Neural cell (in vitro differentiated cells): Measurements from ENCODE around the gene HDGFL3.

Experiments
- CTCF ChIP-seq: fragments of 450-650 bp; IDR thresholded peaks from 2 replicates; pipeline ENCODE4 v1.5.1; 2014; ENCODE audit warnings: antibody characterized with exemption, mild to moderate bottlenecking, moderate library complexity; ENCODE audit not compliant: poor library complexity, severe bottlenecking
- EP300 ChIP-seq: fragments of 450-650 bp; conservative IDR thresholded peaks from 2 replicates; pipeline ENCODE4 v1.6.1; 2014; ENCODE audit warnings: antibody characterized with exemption, mild to moderate bottlenecking, moderate library complexity; ENCODE audit not compliant: poor library complexity, severe bottlenecking
- EZH2 ChIP-seq: fragments of 200-600, 300-800 bp; shearing (Covaris generic), sonication (generic); IDR thresholded peaks from 2 replicates; pipeline ENCODE4 v1.6.1; 2014; ENCODE audit warnings: antibody characterized with exemption, low read length, borderline replicate concordance, mild to moderate bottlenecking; ENCODE audit not compliant: insufficient read depth, poor library complexity, severe bottlenecking
- MXI1 ChIP-seq: fragments of 450-650 bp; conservative IDR thresholded peaks from 2 replicates; pipeline ENCODE4 v1.6.1; 2014; ENCODE audit warnings: antibody characterized with exemption, mild to moderate bottlenecking; ENCODE audit not compliant: poor library complexity, severe bottlenecking
- POLR2AphosphoS5 ChIP-seq: IDR thresholded peaks from 2 replicates; pipeline ENCODE4 v1.6.1; 2012
- RAD21 ChIP-seq: fragments of 450-650 bp; conservative IDR thresholded peaks from 2 replicates; pipeline ENCODE4 v1.6.1; 2014; ENCODE audit warnings: antibody characterized with exemption, mild to moderate bottlenecking, moderate library complexity
- SMC3 ChIP-seq: fragments of 450-650 bp; conservative IDR thresholded peaks from 2 replicates; pipeline ENCODE4 v1.6.1; 2014; ENCODE audit warnings: antibody characterized with exemption, mild to moderate bottlenecking, moderate library complexity; ENCODE audit not compliant: poor library complexity
- TAF1 ChIP-seq: IDR thresholded peaks from 2 replicates; pipeline ENCODE4 v1.6.1; 2012; ENCODE audit warnings: low read depth
- TF ChIP-seq, protein P1 (sequence below): IDR thresholded peaks from 2 replicates; pipeline ENCODE4 v1.6.1; 2012; ENCODE audit warnings: borderline replicate concordance

DNA sequence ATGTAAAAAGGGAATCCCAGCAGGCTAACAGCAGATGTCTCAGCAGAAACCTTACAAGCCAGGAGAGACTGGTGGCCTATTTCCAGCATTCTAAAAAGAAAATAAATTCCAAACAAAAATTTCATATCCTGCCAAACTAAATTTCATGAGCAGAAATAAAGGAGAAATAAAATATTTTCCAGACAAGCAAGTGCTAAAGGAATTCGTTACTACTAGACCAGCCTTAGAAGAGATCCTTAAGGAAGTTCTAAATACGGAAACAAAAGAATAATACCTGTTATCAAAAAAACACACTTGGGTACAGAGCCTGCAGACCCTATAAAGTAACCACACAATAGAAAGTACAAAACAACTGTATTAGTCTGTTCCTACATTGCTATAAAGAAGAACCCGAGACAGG is 41.4 kb downstream of the HDGFL3 start:
- TF ChIP-seq CTCF: no peak
- TF ChIP-seq POLR2AphosphoS5: no peak
- TF ChIP-seq RAD21: no peak
- no peak for TF ChIP-seq SMC3
- TF ChIP-seq EZH2: no peak
- no peak for TF ChIP-seq EP300
- TF ChIP-seq MXI1: no peak
- TF ChIP-seq TAF1: no peak
- TF ChIP-seq, protein P1, sequence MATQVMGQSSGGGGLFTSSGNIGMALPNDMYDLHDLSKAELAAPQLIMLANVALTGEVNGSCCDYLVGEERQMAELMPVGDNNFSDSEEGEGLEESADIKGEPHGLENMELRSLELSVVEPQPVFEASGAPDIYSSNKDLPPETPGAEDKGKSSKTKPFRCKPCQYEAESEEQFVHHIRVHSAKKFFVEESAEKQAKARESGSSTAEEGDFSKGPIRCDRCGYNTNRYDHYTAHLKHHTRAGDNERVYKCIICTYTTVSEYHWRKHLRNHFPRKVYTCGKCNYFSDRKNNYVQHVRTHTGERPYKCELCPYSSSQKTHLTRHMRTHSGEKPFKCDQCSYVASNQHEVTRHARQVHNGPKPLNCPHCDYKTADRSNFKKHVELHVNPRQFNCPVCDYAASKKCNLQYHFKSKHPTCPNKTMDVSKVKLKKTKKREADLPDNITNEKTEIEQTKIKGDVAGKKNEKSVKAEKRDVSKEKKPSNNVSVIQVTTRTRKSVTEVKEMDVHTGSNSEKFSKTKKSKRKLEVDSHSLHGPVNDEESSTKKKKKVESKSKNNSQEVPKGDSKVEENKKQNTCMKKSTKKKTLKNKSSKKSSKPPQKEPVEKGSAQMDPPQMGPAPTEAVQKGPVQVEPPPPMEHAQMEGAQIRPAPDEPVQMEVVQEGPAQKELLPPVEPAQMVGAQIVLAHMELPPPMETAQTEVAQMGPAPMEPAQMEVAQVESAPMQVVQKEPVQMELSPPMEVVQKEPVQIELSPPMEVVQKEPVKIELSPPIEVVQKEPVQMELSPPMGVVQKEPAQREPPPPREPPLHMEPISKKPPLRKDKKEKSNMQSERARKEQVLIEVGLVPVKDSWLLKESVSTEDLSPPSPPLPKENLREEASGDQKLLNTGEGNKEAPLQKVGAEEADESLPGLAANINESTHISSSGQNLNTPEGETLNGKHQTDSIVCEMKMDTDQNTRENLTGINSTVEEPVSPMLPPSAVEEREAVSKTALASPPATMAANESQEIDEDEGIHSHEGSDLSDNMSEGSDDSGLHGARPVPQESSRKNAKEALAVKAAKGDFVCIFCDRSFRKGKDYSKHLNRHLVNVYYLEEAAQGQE: no peak
